Breast epithelium (tissue), 3 donors: ENCODE measurements around the gene DENND5B.

Experiments
- CTCF ChIP-seq, 3 donors: fragments of 450-650 bp; IDR thresholded peaks; one replicate each; pipeline ENCODE4 v1.5.1; 2016 to 2017; ENCODE audit warnings: antibody characterized with exemption in 3 of 3, mild to moderate bottlenecking in 3 of 3, moderate library complexity in 3 of 3
- POLR2AphosphoS5 ChIP-seq, 3 donors: sonication (generic); formaldehyde crosslinking; IDR thresholded peaks; one replicate each; pipeline ENCODE4 v1.6.1; 2017; ENCODE audit warnings: antibody characterized with exemption in 3 of 3

- TF ChIP-seq CTCF (IDR thresholded peaks at IDR 0.05) (no peak), POLR2AphosphoS5 (IDR thresholded peaks at IDR 0.05) (no peak)
These were observed 197.9 kb downstream of the DENND5B start for GRCh38 chr12:31393004-31393550.
